H1 (cell line): ENCODE results near the gene DUOX1.
"Not testable (repeated sequence)": the region's sequence is repeated elsewhere in the genome, so short reads cannot be mapped to it uniquely, and the experiment has no call there.

ENCODE experiments used
- CTCF ChIP-seq, 3 experiments: IDR thresholded peaks; 1 replicate in 2 of 3; 2 replicates in 1 of 3; pipeline versions ENCODE4 v1.5.1 to v1.6.1; 2011; ENCODE audit warnings: low read length in 3 of 3, mild to moderate bottlenecking in 3 of 3, inconsistent platforms in 2 of 3, low read depth in 1 of 3, moderate library complexity in 1 of 3; ENCODE audit not compliant: insufficient read depth in 1 of 3; ENCODE audit errors: control extremely low read depth in 1 of 3
- GABPA ChIP-seq: IDR thresholded peaks from 2 replicates; pipeline ENCODE4 v1.6.1; 2011; ENCODE audit warnings: mild to moderate bottlenecking, low read length, moderate library complexity, borderline replicate concordance; ENCODE audit not compliant: insufficient read depth
- POLR2AphosphoS5 ChIP-seq: IDR thresholded peaks from 2 replicates; pipeline ENCODE4 v1.6.1; 2011; ENCODE audit warnings: low read depth, low read length
- SIN3A ChIP-seq, 2 experiments: IDR thresholded peaks in 1 of 2; conservative IDR thresholded peaks in 1 of 2; 2 replicates each; pipeline ENCODE4 v1.6.1; 2011 to 2012; ENCODE audit warnings: low read length in 2 of 2, improper control_type of control experiment in 1 of 2, low read depth in 1 of 2, mild to moderate bottlenecking in 1 of 2
- TCF12 ChIP-seq: IDR thresholded peaks from 2 replicates; pipeline ENCODE4 v1.6.1; 2011; ENCODE audit warnings: low read depth, mild to moderate bottlenecking, low read length

GRCh38 chr15:45135705-45136377, 6.0 kb downstream of the DUOX1 start:
- TF ChIP-seq TCF12; CTCF (IDR thresholded peaks at IDR 0.05; ENCODE audit: control extremely low read depth in 1 of 3, insufficient read depth in 1 of 3, low read depth in 1 of 3, low read length in 3 of 3); SIN3A (conservative IDR thresholded peaks at IDR 0.05 in 1 of 2, IDR thresholded peaks at IDR 0.05 in 1 of 2; ENCODE audit: low read depth in 1 of 2, low read length in 2 of 2); GABPA; POLR2AphosphoS5: not testable (repeated sequence)
